COR-L47 (cell line): ENCODE data around the gene STXBP1.
"Not testable (repeated sequence)": the region's sequence is repeated elsewhere in the genome, so short reads cannot be mapped to it uniquely, and the experiment has no call there.

Experiments used
- DNase-seq: peaks from one replicate; lab custom pipeline; 2025; lab: John Stamatoyannopoulos, UW

STXBP1 gene

DNA sequence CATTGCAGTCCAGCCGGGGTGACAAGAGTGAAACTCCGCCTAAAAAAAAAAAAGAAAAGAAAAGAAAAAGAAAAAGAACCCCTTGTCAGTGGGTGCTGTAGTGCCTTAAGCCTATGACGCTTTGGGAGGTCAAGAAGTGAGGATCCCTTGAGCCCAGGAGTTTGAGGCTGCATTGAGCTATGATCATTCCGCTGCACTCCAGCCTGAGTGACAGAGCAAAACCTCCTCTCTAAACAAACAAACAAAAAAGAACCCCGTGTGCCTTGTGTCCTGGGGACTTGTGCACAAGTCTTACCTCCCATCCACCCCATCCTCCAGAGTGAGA, 33.5 kb upstream of the STXBP1 start:
- no peak for DNase-seq

DNA sequence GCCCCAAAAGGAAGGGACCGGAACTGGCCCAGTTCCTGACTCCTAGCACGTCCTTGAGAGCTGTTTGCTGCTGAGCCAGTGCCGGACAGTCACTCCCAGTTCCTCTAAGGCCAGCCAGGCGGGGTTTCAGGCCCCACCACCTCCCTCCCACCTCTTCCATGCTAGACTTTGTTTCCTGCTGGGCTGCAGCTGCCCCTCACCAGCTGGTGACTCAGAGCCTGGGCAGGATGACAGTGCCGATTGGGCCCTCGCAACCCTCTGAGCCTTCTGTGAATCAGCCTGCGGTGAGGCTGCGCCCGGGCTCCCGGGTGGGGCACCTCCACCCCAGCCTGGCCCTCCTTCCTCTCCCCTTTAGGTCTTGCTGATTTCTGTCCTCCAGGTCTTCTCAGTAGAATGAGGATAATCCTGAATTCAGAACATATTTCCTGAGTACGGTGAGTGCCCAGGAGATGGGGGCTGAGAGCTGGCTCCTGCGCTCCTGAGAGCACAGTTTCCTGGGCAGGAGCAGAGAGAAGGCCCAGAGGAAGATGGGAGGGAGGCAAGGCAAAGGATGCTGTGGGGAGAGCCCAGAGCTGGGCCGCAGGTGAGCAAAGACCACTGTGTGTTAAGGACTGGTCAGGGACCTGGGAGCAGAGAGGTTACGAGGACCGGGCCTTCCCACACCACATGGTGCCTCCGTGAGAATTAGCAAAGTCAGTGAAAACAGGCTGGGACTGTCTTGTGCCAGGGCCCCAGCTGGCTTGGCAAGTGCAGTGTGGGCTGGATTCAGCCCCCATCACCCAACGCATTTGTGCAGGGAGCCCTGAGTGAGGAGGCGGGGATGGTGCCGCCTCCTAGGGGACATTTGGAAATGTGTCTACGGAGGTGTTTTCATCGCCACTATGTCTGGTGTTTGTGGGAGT, 32.9 kb upstream of the STXBP1 start:
- DNase-seq, result peak; percentile 88

DNA sequence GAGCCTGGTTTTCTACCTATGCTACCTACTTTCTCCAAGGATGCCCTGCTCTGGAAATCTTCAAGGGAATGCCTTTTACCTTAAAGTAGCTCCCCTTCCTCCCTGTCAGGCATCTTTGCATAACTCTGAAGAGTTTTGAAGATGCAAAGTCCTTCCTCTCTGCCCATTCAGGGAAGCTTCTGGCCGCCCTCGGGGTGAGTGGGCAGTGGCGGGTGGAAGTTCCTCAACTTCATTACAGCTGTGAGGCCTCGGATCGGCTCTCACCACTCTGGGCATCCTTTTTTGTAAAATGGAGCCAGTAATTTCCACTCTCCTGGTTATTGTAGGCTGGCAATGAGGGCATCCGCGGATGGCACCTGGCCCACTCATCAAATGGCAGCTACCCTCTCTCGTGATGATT, 31.7 kb upstream of the STXBP1 start:
- no peak for DNase-seq

DNA sequence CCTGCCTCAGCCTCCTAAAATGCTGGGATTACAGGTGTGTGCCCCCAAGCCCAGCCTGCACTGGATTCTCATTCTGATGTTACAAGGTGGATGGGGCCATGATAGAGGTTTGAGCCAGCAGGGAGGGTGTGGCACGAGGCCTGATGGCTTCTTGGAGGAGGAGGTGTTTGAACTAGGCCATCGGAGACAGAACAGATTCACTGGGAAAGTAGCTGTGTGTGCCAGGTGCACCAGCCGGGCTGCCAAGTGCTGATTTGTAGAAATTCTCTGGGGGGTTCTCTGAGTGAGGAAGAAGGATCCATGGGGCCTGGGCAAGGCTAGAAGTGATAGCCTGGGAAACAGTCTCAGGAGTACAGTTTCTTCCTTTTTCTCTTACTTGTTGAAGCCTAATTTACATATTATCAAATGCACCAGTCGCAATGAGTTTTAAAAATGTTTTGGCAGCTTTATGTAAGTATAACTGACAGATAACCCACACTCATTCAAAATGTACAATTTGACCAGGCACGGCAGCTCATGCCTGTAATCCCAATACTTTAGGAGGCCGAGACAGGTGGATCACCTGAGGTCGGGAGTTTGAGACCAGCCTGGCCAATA, 31.1 kb upstream of the STXBP1 start:
- no peak for DNase-seq

DNA sequence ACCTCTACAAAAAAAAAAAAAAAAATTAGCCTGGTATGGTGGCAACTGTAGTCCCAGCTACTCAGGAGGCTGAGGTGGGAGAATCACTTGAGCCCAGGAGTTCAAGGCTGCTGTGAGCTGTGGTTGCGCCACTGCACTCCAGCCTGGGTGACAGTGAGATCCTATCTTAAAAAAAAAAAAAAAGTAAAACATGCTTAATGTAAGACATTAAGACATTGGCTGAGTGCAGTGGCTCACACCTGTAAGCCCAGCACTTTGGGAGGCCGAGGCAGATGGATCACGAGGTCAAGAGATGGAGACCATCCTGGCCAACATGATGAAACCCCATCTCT, 27.6 kb upstream of the STXBP1 start:
- not testable (repeated sequence) for DNase-seq

DNA sequence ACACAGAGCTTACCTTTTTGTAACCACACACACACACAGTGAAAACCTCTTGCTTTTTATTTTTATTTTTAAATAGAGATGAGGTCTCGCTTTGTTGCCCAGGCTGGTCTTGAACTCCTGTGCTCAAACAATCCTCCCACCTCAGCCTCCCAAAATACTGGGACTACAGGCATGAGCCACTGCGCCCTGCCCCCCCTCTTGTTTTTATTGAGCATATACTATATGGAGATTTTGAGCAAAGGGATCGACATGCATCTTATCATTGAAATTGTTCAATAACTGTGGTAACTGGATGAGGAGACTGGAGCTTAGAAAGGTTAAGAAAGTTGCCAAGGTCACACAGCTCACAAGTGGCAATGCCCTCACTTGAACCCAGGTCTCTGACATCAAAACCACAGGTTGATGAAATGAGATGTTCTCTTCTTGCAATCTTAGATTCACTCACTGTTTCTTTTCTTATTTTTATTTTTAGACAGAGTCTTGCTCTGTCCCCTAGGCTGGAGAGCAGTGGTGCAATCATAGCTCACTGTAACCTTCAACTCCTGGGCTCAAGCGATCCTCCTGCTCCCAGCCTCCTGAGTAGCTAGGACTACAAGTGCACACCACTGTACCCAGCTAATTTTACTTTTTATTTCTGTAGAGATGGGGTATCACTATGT, 26.8 kb upstream of the STXBP1 start:
- DNase-seq, result no peak

DNA sequence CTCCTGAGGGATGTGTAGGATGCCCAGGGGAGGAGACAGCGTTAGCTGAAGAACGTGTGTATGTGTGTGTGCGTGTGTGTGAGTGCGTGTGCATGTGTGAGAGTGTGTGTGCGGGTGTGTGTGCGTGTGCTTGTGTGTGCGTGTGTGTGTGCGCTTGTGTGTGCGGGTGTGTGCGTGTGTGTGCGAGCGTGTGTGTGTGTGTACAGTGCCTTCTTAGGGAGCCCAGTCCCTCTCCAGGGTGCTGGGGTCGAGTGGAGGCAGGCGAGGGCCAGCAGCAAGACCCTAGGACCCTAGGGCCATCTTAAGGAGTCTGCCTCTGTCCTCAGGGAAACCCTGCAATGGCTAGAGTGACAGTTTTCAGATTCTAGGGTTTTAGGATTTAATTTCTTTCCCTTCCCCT, 26.0 kb upstream of the STXBP1 start:
- DNase-seq, result no peak

DNA sequence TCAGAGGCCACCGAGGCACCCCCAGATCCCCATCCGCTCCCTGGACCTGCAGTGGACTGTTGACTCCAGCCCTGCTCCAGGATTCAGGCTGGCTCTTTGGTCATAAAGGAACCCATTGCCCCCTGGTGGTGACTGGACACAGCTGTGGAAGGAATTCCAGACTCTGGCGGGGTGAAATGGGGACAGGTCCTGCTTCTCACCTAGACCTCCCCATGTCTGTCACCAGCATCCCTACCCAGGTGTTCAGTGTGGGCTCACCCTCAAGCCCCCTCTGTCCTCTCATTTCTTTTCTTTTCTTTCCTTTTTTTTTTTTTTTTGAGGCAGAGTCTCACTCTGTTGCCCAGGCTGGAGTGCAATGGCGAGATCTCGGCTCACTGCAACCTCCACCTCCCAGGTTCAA, 25.5 kb upstream of the STXBP1 start:
- peak; percentile 86 for DNase-seq

DNA sequence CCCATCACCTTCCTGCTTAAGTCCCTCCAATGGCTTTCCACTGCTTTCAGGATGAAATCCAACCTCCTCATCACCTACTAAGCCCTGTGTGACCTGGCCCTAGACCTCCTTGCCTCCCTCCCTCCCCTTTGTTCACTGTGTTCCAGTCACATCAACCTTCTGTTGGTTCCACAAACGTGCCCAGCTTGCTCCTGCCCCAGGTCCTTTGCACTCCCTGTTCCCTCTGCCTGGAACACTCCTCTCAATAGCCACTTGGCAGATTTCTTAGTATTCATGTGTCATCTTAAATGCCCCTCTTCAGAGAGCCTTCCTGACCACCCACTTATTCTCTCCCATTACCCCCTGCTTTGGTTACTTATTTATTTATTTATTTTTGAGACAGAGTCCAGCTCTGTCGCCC, 24.1 kb upstream of the STXBP1 start:
- no peak for DNase-seq

DNA sequence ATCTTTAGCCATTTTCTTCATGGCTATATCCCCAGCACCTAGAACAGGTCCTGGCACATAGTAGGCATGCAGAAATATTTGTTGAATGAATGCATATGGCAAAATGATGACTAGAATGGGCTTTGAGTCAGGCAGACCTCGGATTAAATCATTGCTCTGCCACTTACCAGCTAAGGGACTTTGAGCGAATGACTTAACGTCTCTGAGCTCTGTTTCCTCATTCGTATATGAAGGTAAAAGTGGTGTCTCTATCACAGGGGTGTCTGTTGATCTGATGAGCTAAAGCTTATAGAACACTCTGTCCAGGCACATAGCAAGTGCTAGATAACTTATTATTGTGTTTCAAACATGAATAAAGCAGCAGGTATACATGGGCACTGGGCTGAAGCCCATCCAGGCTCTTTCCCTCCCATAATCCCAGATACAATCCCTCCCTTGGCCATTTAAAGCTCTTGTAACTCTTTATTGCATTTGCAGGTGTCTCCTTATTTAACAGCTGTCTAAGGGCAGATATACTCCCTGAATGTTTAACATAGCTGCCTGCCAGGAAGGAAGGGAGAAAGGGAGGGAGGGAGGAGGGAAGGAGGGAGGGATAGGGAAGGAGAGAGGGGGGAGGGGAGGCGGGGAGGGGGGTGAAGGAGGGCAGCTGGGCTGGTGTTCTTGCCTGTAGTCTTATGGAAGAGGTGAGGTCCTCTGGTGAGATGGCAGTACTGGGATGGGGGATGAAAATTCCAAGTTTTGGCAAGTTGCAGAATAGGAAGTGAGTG, 23.2 kb upstream of the STXBP1 start:
- no peak for DNase-seq

DNA sequence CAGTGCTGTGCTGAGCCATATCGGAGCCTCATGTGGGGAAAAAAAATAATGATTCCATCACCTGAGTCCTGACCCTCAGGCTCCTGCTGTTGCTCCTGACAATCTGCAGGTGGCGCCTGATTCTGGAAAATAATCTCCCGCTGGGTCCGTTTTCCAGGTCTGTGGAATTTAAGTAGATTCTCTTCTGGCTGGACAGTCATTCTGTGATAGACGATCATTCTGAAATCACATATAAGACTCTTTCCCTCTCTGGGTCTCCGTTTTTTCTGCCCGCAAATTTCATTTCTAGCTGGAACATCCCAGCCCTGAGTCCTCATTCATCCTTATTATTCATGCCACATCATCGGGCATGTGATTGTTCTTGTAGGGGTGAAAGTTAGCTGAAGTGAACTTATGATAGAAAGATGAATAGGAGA, 22.1 kb upstream of the STXBP1 start:
- peak; percentile 77 for DNase-seq

DNA sequence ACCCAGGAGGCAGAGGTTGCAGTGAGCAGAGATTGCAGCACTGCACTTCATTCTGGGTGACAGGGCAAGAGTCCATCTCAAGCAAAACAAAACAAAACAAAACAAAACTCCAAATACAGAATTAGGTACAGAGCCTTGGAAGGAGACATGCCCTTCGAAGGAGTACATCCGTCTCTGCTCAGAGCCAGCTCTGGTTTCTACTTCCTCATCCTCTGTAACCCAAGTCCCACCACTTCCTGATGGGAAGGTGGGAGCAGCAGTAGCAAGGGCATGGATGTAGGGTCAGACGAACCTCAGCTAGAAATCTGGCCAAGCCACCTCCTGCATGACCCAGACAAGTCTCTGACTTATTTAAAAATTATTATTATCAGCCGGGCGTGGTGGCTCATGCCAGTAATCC, 16.5 kb upstream of the STXBP1 start:
- no peak for DNase-seq

DNA sequence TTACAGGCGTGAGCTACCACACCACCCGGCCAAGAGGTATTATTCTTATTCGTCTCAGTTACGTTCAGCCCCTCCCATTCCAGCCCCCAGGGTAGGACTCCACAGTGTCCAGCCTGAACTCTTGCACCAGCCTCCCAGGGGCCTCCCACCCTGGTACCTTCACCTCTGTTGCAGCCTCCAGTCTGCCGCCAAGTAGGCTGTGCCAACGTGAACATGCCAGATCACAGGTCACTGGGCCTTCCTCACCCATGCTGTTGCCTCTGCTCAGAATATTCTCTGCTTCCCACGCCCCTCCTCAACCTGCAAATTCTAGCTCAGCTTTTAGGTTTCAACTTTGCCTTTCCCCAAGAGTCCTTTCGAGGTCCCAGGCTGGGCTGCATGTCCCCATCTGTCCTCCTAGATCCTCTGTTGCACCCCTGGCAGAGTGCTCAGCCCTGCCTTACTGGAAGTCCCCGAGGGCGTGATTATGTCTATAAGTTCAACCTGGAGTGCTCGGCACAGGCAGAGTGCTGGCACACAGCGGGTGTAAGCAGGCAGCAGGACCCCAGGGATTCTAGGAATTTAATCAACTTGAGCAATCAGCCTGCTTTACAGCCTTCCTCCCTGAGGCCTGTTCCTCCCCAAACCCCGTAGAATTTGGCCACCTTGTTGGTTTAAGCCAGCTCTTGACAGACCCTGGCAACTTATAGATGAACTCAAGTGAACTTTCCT, 13.1 kb upstream of the STXBP1 start:
- DNase-seq, result no peak

DNA sequence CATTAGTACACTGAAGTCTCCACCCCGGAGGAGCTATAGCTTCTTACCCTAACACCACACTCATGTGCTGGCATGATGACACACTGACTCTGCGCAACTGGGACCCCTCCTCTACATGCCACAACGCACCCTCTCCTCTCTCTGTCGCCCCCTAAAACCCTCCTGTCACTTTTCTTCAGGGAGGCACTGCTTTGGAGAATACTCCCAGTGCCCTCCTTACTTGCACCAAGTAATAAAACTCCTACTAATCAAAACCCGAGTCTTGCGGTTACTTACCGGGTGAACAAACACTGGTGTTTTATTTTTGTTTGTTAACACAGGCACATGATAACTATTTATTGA, 12.6 kb upstream of the STXBP1 start:
- no peak for DNase-seq

DNA sequence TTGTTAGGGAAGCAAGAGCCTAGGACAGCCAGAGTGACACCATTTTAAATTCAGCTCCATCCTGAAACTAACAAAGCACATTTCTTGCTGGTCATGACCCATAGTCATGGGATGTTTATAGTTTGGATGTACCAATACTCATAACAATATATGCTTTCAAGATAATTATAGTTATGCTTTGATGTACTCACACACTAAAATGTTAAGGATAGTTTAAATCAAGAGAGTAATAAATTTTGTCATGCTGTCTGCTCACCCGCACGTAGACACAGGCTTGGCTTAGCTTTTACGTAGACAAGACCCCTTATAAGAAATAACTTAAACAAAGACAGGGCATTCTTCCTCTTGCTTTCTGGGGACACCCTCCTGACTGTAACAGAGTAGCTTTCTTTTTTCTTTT, 8.9 kb upstream of the STXBP1 start:
- no peak for DNase-seq

DNA sequence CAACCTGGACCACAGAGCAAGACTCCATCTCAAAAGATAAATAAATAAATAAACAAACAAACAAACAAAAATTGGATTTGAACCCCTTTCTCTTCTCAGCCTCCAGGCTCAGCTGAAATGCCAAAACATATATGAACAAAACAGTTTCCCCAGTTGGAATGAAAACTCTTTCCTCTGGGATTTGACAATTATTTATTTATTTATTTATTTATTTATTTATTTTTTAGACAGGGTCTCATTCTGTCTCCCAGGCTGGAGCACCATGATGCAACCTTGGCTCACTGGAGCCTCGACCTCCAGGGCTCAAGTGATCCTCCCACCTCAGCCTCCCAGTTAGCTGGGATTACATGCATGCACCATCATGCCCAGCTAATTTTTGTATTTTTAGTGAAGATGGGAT, 6.0 kb upstream of the STXBP1 start:
- DNase-seq, result no peak

DNA sequence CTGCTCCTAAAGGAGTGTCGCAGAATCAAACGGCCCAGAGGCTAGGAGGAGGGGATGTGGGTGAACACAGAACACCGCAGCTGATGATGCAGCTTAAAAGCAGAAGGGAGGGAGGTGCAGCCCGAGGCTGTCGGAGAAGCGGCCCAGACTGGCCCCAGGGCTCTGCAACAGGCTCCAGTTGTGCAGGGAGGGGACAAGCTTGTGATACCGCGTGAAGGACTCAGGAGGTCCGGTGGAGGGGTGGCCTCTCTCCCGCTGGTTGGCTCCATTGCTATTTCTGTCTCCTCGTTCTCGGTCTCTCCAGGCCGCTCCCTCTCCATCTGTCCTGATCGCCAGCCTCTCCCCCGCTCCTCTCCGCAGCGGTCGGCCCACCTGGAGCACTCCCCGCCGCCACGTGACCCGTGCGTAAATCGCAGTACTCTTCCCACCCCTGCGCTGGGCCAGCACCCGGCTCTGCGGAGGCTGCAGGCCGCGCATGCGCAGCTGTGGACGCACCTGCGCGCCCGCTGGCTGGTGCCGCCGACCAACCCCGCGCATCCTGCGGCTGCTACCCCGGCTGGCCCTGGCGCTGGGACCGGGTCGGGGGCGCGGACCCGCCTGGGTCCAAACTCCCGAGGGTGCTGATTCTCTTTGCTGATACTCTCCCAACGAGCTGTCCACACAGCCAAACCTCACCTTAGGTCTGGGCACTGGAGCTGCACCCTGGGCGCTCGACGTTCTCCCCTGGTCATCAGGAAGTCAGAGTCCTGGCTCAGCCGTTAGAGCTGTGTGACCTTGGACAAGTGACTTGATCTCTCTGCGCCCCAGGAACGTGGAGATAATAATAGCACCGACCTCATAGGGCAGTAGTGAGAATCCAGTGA, 3.7 kb upstream of the STXBP1 start:
- peak; percentile 93 for DNase-seq

DNA sequence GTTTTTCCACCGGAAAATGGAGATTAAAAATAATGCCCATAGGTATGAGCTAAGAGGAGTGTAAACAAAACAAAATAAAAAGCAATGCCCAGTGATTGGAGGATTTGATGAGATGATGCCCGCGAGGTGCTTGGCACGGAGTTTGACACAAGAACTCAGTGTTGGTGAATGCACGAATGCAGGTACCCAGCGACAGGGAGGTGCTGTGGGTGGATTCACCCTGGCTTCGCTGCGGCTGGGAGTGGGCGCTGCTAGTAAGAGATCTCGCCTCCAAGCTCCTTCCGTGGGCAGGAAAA, 526 bp upstream of the STXBP1 start:
- no peak for DNase-seq

DNA sequence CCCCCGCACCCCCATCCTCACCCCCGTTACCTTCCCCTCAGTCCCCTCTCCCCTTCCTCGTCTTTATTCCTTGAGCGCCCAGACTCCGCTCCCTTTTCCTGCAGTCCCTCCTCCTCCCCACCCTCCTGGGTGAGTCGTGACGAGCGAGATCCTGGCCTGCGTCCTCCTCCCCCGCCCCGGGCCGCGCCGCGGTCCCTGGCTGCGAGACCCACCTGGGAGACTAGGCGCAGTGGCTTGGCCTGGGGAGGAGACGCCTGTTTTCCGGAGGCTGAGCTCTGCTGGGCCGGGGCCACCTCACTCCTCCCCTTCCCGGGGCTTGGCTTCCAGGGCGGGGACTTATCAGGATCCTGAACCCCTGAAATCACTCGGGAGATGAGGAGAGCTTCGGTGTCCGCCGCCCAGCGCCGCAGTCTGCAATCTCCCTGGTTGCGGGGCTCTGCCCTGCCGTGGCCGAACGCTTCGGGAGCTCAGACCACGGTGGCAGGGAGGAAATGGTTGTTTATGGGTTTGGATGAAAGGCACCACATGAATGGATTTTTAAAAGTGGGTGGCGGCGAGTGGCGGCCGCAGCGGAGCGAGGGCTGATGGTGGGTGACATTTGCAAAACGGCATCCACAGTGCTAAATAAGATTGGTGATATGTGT, 984 bp downstream of the STXBP1 start:
- peak; percentile 50 for DNase-seq

DNA sequence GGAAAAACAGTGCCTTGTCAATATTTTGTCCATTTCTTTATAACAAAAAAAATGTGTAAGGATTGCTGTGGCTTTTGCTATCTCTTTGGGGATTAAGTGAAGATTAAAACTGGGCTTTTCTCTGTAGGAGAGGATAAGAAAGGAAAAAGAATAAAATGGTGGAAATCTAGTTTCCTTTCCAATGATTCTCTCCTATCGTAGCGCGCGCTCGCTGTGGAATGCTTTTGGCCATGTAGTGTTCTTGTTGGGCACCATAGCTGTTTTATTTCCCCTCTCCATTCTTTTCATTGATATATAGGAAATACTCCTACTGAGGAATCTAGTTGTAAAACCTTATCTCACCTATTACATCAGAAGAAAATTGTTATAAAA, 1.5 kb downstream of the STXBP1 start:
- no peak for DNase-seq

DNA sequence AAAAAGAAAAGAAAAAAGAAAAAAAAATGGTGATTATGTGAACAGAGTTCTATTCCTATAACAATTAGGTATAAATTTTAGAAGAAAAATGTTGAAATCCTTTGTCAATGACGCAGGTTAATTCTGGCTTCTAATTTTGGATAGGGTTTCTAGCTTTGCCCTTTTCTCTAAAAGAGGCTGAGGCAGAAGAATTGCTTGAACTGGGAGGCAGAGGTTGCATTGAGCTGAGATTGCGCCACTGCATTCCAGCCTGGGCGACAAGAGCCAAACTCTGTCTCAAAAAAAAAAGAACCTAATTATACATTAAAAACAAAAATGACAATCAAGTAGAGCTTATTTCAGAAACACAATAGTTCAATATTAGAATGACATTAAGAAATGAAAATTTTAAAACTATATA, 2.9 kb downstream of the STXBP1 start:
- no peak for DNase-seq
